K562 (cell line): Measurements from ENCODE around the gene AFAP1. TPM values are rescaled to one million over a fixed set of nuclear protein-coding genes. Genes with fewer than 3 reads are reported as not detected.

ENCODE experiments used
- ATAC-seq: fragments of 200-7000 bp; cut with Tn5 transposase; 3 replicates; pipeline ENCODE4 v1.9.1; 2020; ENCODE audit warnings: moderate library complexity
- BruUV-seq: library from RNA; stranded (reverse); fragments of 400-500 nt; replicated peaks from 2 replicates; lab custom pipeline; 2021; lab: Mats Ljungman, UMichigan
- CTCF ChIA-PET: fragments of 300-600 bp; formaldehyde crosslinking; extraction: SDS; loops from one replicate; lab custom pipeline; 2021; ENCODE audit warnings: low intra/inter-chr PET ratio; lab: Yijun Ruan, JAX
- POLR2A ChIA-PET: fragments of 300-600, 350-650 bp; sonication (Branson Sonifier 250); formaldehyde crosslinking; extraction: SDS; loops from one replicate; lab custom pipeline; 2021; ENCODE audit warnings: antibody characterized with exemption, inconsistent platforms; lab: Yijun Ruan, JAX
- DNase-seq, 4 experiments: peaks; one replicate each; pipeline versions ENCODE4 v3.0.0 to v3.0.0-alpha.2; 2011 to 2018; ENCODE audit warnings: low spot score in 3 of 4, mixed read lengths in 3 of 4; ENCODE audit errors: extremely low read depth in 1 of 4
- FAIRE-seq: peaks from 2 replicates; lab custom pipeline; 2011; peaks lifted over from hg19 to GRCh38; lab: Jason Lieb, UNC
- H2AFZ ChIP-seq: 2 replicates; pipeline ENCODE4 v1.6.0; 2011; ENCODE audit warnings: low read depth, low read length, control low read depth, inconsistent platforms
- H3K27ac ChIP-seq: fragments of 200-600 bp; 3 replicates; pipeline ENCODE4 v1.8.0; 2011; ENCODE audit warnings: low read depth, mild to moderate bottlenecking, control low read depth, inconsistent platforms, low read length, moderate library complexity, mixed read lengths; ENCODE audit errors: extremely low read depth
- H3K27me3 ChIP-seq, 2 experiments: fragments of 300-600 bp in 1 of 2; 2 replicates in 1 of 2; 3 replicates in 1 of 2; pipeline versions ENCODE4 v1.6.0 to v1.8.0; 2011; ENCODE audit warnings: inconsistent platforms in 2 of 2, low read length in 2 of 2, mild to moderate bottlenecking in 1 of 2, mixed read lengths in 1 of 2, moderate library complexity in 1 of 2; ENCODE audit not compliant: control insufficient read depth in 2 of 2, insufficient read depth in 2 of 2
- H3K36me3 ChIP-seq: fragments of 300-600 bp; 3 replicates; pipeline ENCODE4 v1.8.0; 2011; ENCODE audit warnings: mild to moderate bottlenecking, low read length, inconsistent platforms; ENCODE audit not compliant: control insufficient read depth, insufficient read depth
- H3K4me1 ChIP-seq, 2 experiments: fragments of 200-600 bp in 1 of 2; replicated peaks in 1 of 2; 2 replicates in 1 of 2; 3 replicates in 1 of 2; pipeline versions ENCODE4 v1.5.1 to v1.8.0; 2011; ENCODE audit warnings: inconsistent platforms in 2 of 2, low read length in 2 of 2, mild to moderate bottlenecking in 1 of 2, mixed read lengths in 1 of 2, moderate library complexity in 1 of 2; ENCODE audit not compliant: control insufficient read depth in 2 of 2, insufficient read depth in 2 of 2
- H3K4me2 ChIP-seq: 2 replicates; pipeline ENCODE4 v1.6.1; 2011; ENCODE audit warnings: low read length, control low read depth, inconsistent platforms, mixed read lengths; ENCODE audit not compliant: insufficient read depth
- H3K4me3 ChIP-seq: fragments of 200-600 bp; sonication (generic), shearing (Covaris generic); 2 replicates; pipeline ENCODE4 v1.5.1; 2016; ENCODE audit warnings: control low read depth, inconsistent platforms
- H3K79me2 ChIP-seq: fragments of 200-600 bp; 3 replicates; pipeline ENCODE4 v1.8.0; 2011; ENCODE audit warnings: low read length, inconsistent platforms; ENCODE audit not compliant: control insufficient read depth, insufficient read depth
- H3K9ac ChIP-seq, 2 experiments: 2 replicates each; pipeline versions ENCODE4 v1.6.0 to v1.6.1; 2011; ENCODE audit warnings: low read depth in 2 of 2, low read length in 2 of 2, control low read depth in 1 of 2, inconsistent platforms in 1 of 2, mild to moderate bottlenecking in 1 of 2, mixed read lengths in 1 of 2; ENCODE audit not compliant: insufficient read depth in 1 of 2
- H3K9me1 ChIP-seq: one replicate; pipeline ENCODE4 v1.6.0; 2011; ENCODE audit warnings: inconsistent platforms, mild to moderate bottlenecking, low read length, moderate library complexity; ENCODE audit not compliant: control insufficient read depth, insufficient read depth
- H3K9me3 ChIP-seq: replicated peaks from 2 replicates; pipeline ENCODE4 v1.5.1; 2011; ENCODE audit warnings: low read depth, low read length, inconsistent platforms; ENCODE audit not compliant: control insufficient read depth, insufficient read depth
- H4K20me1 ChIP-seq: replicated peaks from 2 replicates; pipeline ENCODE4 v1.6.1; 2011; ENCODE audit warnings: low read length, inconsistent platforms, mixed read lengths; ENCODE audit not compliant: control insufficient read depth, insufficient read depth
- RFX5 ChIP-seq: IDR thresholded peaks from 2 replicates; pipeline ENCODE4 v1.6.1; 2011; ENCODE audit warnings: low read depth, mild to moderate bottlenecking, improper control_type of control experiment, low read length
- SLC30A9 ChIP-seq: fragments of 250-450 bp; sonication (Bioruptor Pico); IDR thresholded peaks from 2 replicates; pipeline ENCODE4 v1.8.0; 2022; ENCODE audit warnings: mild to moderate bottlenecking, moderate library complexity
- STAG1 ChIP-seq: sonication (generic); formaldehyde crosslinking; IDR thresholded peaks from 2 replicates; pipeline ENCODE4 v1.5.0; 2020; ENCODE audit warnings: missing genetic modification reagents, borderline replicate concordance
- TAF15 ChIP-seq: fragments of 200-400 bp; formaldehyde crosslinking; IDR thresholded peaks from 2 replicates; pipeline ENCODE4 v1.6.1; 2017; ENCODE audit warnings: mild to moderate bottlenecking, low read depth, low read length, moderate library complexity
- ZNF146 ChIP-seq: IDR thresholded peaks from one replicate; pipeline ENCODE4 v1.6.1; 2018; ENCODE audit warnings: missing compliant biosample characterization; ENCODE audit not compliant: unreplicated experiment
- ZNF212 ChIP-seq: fragments of 450-650 bp; formaldehyde crosslinking; IDR thresholded peaks from 2 replicates; pipeline ENCODE4 v1.4.0; 2020; ENCODE audit warnings: mild to moderate bottlenecking
- WGBS: fragments of 100-300 bp; shearing (Covaris generic); methylation state at CpG from one replicate; pipeline ENCODE4 v1.1.6; 2016; ENCODE audit warnings: low coverage, mixed read lengths; ENCODE audit not compliant: insufficient coverage; ENCODE audit errors: missing lambda C conversion rate; 5-methylcytosine and 5-hydroxymethylcytosine counted together
- in situ Hi-C: fragments of 300-500 bp; cut with MboI; formaldehyde crosslinking; loops from 4 replicates; pipeline ENCODE4 v1.15.0; 2018; ENCODE audit warnings: inconsistent platforms, mixed read lengths
- intact Hi-C: fragments of 100-400 bp; cut with micrococcal nuclease; formaldehyde crosslinking; loops from 2 replicates; pipeline ENCODE4 v1.14.2; 2022
- polyA plus RNA-seq, 8 experiments: library from polyadenylated mRNA; depleted of rRNA in 4 of 8; stranded (reverse) in 5 of 8; unstranded in 3 of 8; fragments of >200 nt; fragmentation: Nextera tagmentation in 2 of 8; fragmentation: Illumina TruSeq in 1 of 8; extraction: Ambion mirVana in 2 of 8; extraction: Trizol in 1 of 8; gene quantifications; 2 replicates each; pipeline versions ENCODE4 v1.2.1 to v1.2.3, GENCODE V29; 2011 to 2014; ENCODE audit warnings: inconsistent platforms in 1 of 8, missing spikeins in 1 of 8
- total RNA-seq, 7 experiments: library from RNA; depleted of rRNA in 6 of 7; stranded (reverse); fragments of >200 nt in 6 of 7; fragmentation: Illumina TruSeq in 2 of 7; extraction: Trizol in 2 of 7; gene quantifications; 2 replicates each; pipeline versions ENCODE4 v1.2.1 to v1.2.3, GENCODE V29; 2011 to 2021; ENCODE audit warnings: low replicate concordance in 1 of 7
- TF ChIP-seq, protein P1 (sequence below): fragments of 250-450 bp; sonication (Bioruptor Pico); IDR thresholded peaks from 2 replicates; pipeline ENCODE4 v1.8.0; 2021; ENCODE audit warnings: mild to moderate bottlenecking, moderate library complexity

The AFAP1 gene
- total and polyA plus RNA-seq, 9 of the 15 experiments (the other 6 are each of a cell fraction or from before 2014, with no cell fraction given), result 0.07 to 0.42 (median 0.12) TPM; not detected in 1

- TF ChIP-seq, protein P1, sequence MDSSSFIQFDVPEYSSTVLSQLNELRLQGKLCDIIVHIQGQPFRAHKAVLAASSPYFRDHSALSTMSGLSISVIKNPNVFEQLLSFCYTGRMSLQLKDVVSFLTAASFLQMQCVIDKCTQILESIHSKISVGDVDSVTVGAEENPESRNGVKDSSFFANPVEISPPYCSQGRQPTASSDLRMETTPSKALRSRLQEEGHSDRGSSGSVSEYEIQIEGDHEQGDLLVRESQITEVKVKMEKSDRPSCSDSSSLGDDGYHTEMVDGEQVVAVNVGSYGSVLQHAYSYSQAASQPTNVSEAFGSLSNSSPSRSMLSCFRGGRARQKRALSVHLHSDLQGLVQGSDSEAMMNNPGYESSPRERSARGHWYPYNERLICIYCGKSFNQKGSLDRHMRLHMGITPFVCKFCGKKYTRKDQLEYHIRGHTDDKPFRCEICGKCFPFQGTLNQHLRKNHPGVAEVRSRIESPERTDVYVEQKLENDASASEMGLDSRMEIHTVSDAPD (CRISPR knock-in tag), result no peak
Measured at GRCh38 chr4:7901311-7901885, 38.3 kb downstream of the AFAP1 start (continued).

DNA sequence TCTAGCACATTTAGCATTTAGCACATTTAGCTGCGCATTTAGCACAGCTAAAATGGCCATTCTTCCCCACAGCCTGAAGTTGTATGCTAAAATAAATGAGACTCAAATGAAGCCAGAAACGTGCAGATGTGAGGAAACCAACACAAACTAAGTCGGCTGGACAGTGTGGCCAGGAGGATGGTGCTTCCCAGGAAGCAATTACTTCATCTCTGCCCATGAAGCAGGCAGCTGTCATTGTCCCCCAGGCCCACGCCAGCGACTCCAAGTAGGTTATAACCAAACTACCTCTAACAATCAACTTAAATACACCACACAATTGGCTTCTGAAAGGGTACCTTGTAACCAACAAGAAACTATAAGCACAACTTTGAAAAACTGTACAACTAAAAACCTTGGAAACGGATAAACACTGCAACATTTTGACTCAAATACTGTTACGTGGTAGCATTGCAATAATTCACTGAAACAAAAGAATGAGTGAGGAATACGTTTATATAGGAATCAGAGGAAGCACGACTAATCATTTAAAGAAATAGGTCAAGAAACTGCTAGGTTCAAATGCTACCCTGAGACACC lies 39.2 kb downstream of the AFAP1 start:
- ChIA-PET POLR2A (no interaction called here), CTCF (no interaction called here)
- no peak overlapping the region for H3K27ac ChIP-seq
- no peak overlapping the region for H2AFZ ChIP-seq
- FAIRE-seq (no peak), DNase-seq (no peak), ATAC-seq (no peak)
- no peak overlapping the region for H3K9ac ChIP-seq
- no peaks in the 10 kb centered on the region for H3K36me3 ChIP-seq
- under 1% methylated on average over 8 of the region's 9 CpGs for WGBS
- no peaks in the 10 kb centered on the region for H4K20me1 ChIP-seq
- no TSS peak for BruUV-seq
- no peaks in the 10 kb centered on the region for H3K9me1 ChIP-seq
- TF ChIP-seq ZNF212, result no peak
- TF ChIP-seq ZNF146 (CRISPR knock-in tag), result no peak
- no peak for TF ChIP-seq TAF15
- no peak for TF ChIP-seq RFX5
- TF ChIP-seq STAG1 (CRISPR knock-in tag), result no peak
- no peak for TF ChIP-seq SLC30A9 (CRISPR knock-in tag)
- peaks cover 15 to 35% of the 10 kb centered on the region in 2 experiments for H3K27me3 ChIP-seq
- no peaks in the 10 kb centered on the region for H3K9me3 ChIP-seq
- H3K4me2 ChIP-seq, result no peak overlapping the region
- intact Hi-C loops, result no loop called here
- in situ Hi-C loops, result no loop called here
- no peak overlapping the region for H3K4me3 ChIP-seq
- no peaks in the 10 kb centered on the region for H3K4me1 ChIP-seq
- no peaks in the 10 kb centered on the region for H3K79me2 ChIP-seq
